ENCODE measurements around the gene BCS1L. TPM values are rescaled to one million over a fixed set of nuclear protein-coding genes. Genes with fewer than 3 reads are reported as not detected.

The BCS1L gene
- total and polyA plus RNA-seq, 2 of the 13 experiments (the other 11 are each of a cell fraction or from before 2014, with no cell fraction given), result 48.9 to 76.0 TPM

GRCh38 chr2:218671654-218672566 is 12.4 kb downstream of the BCS1L start, which contains the start of the genes RNF25 and STK36 (continued):
- TF ChIP-seq ZNF639 (CRISPR knock-in tag; conservative IDR thresholded peaks at IDR 0.05) (peak; percentile 22; the same call in 1 of the 2 replicates), NFAT5 (CRISPR knock-in tag; IDR thresholded peaks at IDR 0.05) (0 out of 2 replicates have a peak, but pooled peaks have one; percentile 18), FOSL1 (CRISPR knock-in tag; IDR thresholded peaks at IDR 0.05; ENCODE audit: borderline replicate concordance) (no peak), KLF12 (CRISPR knock-in tag; IDR thresholded peaks at IDR 0.05; ENCODE audit: borderline replicate concordance) (no peak), THAP11 (CRISPR knock-in tag; IDR thresholded peaks at IDR 0.05) (peak; percentile 92), NCOA1 (CRISPR knock-in tag; IDR thresholded peaks at IDR 0.05) (0 out of 2 replicates have a peak, but pooled peaks have one; percentile 72), ARNTL (CRISPR knock-in tag; IDR thresholded peaks at IDR 0.05) (no peak; the same call in 1 of the 2 replicates), ZNF652 (CRISPR knock-in tag; IDR thresholded peaks at IDR 0.05; ENCODE audit: borderline replicate concordance, low read depth) (no peak), YEATS4 (CRISPR knock-in tag; IDR thresholded peaks at IDR 0.05; ENCODE audit: borderline replicate concordance) (peak; percentile 84), NR2F6 (IDR thresholded peaks at IDR 0.05) (no peak), NR2F6 (CRISPR knock-in tag; IDR thresholded peaks at IDR 0.05) (peak; percentile 26; the same call in 1 of the 2 replicates), PLRG1 (conservative IDR thresholded peaks at IDR 0.05) (no peak)
- TF ChIP-seq, protein P1, sequence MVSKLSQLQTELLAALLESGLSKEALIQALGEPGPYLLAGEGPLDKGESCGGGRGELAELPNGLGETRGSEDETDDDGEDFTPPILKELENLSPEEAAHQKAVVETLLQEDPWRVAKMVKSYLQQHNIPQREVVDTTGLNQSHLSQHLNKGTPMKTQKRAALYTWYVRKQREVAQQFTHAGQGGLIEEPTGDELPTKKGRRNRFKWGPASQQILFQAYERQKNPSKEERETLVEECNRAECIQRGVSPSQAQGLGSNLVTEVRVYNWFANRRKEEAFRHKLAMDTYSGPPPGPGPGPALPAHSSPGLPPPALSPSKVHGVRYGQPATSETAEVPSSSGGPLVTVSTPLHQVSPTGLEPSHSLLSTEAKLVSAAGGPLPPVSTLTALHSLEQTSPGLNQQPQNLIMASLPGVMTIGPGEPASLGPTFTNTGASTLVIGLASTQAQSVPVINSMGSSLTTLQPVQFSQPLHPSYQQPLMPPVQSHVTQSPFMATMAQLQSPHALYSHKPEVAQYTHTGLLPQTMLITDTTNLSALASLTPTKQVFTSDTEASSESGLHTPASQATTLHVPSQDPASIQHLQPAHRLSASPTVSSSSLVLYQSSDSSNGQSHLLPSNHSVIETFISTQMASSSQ (IDR thresholded peaks at IDR 0.05; ENCODE audit: low read depth), result no peak
- TF ChIP-seq, protein P1 (CRISPR knock-in tag; IDR thresholded peaks at IDR 0.05; ENCODE audit: borderline replicate concordance), result peak; percentile 61; the same call in 1 of the 2 replicates
- TF ChIP-seq, protein P2, sequence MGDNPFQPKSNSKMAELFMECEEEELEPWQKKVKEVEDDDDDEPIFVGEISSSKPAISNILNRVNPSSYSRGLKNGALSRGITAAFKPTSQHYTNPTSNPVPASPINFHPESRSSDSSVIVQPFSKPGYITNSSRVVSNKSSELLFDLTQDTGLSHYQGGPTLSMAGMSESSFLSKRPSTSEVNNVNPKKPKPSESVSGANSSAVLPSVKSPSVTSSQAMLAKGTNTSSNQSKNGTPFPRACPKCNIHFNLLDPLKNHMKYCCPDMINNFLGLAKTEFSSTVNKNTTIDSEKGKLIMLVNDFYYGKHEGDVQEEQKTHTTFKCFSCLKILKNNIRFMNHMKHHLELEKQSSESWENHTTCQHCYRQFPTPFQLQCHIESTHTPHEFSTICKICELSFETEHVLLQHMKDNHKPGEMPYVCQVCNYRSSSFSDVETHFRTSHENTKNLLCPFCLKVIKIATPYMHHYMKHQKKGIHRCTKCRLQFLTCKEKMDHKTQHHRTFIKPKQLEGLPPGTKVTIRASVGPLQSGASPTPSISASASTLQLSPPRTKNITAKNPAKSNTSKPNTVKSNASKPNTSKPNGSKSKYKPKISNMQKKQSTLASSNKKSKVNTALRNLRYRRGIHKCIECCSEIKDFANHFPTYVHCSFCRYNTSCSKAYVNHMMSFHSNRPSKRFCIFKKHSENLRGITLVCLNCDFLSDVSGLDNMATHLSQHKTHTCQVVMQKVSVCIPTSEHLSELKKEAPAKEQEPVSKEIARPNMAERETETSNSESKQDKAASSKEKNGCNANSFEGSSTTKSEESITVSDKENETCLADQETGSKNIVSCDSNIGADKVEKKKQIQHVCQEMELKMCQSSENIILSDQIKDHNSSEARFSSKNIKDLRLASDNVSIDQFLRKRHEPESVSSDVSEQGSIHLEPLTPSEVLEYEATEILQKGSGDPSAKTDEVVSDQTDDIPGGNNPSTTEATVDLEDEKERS (CRISPR knock-in tag; IDR thresholded peaks at IDR 0.05), result no peak

All from HepG2 (cell line).